Adipose tissue (tissue), 3 donors: ENCODE results near the gene HSPG2. TPM values are rescaled to one million over a fixed set of nuclear protein-coding genes. Genes with fewer than 3 reads are reported as not detected.
"Not testable (repeated sequence)": the region's sequence is repeated elsewhere in the genome, so short reads cannot be mapped to it uniquely, and the experiment has no call there.

Source experiments
- H3K27ac ChIP-seq: one replicate; pipeline ENCODE4 v1.5.1; 2013; ENCODE audit warnings: low read depth, low read length
- WGBS, 3 donors: extraction: QIAGEN DNeasy Blood & Tissue Kit; methylation state at CpG; one replicate each; pipeline ENCODE4 v1.1.7; 2013; 5-methylcytosine and 5-hydroxymethylcytosine counted together
- polyA plus RNA-seq, 3 donors: library from polyadenylated mRNA; stranded (reverse); fragments of 200-250 nt; gene quantifications; one replicate each; pipeline ENCODE4 v1.2.3, GENCODE V29; 2013
- donor health status: healthy with polysubstance abuse.
- donor health status: Bipolar disorder and iron deficiency.
- donor health status: healthy.

The HSPG2 gene
- polyA plus RNA-seq, 3 donors: 34.7 to 225 (median 214) TPM

- H3K27ac ChIP-seq: no peak overlapping the region
- 91 to 93% (median 91%) methylated on average over 27 to 28 of the region's 28 CpGs for WGBS, 3 donors
Measured at GRCh38 chr1:21828506-21829210, 108.5 kb downstream of the HSPG2 start.

- WGBS, 3 donors: 87 to 95% (median 92%) methylated on average over 12 to 13 of the region's 13 CpGs
- no peak overlapping the region for H3K27ac ChIP-seq
Measured at GRCh38 chr1:21828075-21828474, 109.0 kb downstream of the HSPG2 start.

- WGBS, 3 donors: 90 to 97% (median 91%) methylated on average over 5 of the region's 5 CpGs
- no peak overlapping the region for H3K27ac ChIP-seq
Measured at GRCh38 chr1:21827141-21827679, 109.9 kb downstream of the HSPG2 start.

DNA sequence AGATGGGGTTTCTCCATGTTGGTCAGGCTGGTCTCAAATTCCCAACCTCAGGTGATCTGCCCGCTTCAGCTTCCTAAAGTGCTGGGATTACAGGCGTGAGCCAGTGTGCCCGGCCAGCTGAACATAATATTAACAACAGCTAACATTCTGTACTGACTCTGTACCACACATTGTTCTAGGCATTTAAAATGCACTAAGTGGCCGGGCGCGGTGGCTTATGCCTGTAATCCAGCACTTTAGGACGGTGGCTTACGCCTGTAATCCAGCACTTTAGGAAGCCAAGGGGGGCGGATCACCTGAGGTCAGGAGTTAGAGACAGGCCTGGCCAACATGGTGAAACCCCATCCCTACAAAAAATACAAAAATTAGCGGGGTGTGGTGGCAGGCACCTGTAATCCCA lies 110.4 kb downstream of the HSPG2 start:
- not testable (repeated sequence) for H3K27ac ChIP-seq
- WGBS, 3 donors: 94 to 95% (median 94%) methylated on average over 10 of the region's 10 CpGs

- WGBS, 3 donors: 91 to 95% (median 92%) methylated on average over 7 of the region's 7 CpGs
Measured at GRCh38 chr1:21825393-21825792, 111.7 kb downstream of the HSPG2 start.

DNA sequence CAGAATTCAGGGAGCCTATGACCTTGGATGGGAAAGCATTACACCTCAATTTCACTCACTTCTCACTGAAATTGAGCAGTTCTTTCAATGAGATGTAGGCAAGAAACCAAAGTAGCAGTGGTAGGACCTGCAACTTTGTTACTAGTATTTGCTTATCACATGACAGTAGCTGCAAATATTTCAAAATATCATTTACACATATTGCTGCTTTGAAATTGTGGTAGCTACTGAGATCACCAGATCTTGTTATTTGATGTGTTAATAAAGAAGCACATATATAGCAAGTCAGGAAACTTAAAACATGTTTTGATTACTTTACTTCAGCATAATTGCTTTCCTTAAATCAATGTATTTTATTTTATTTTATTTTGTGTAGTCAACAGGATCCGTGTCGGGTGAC lies 112.2 kb downstream of the HSPG2 start:
- no peak overlapping the region for H3K27ac ChIP-seq
- 85 to 97% (median 86%) methylated on average over 2 of the region's 2 CpGs for WGBS, 3 donors

More at GRCh38 chr1:21825393-21825792, 111.7 kb downstream of the HSPG2 start:
- no peak overlapping the region for H3K27ac ChIP-seq

GRCh38 chr1:21823980-21824702 lies 113.0 kb downstream of the HSPG2 start:
- 80 to 91% (median 80%) methylated on average over 21 to 22 of the region's 22 CpGs for WGBS, 3 donors
- H3K27ac ChIP-seq: no peak overlapping the region

- no peak overlapping the region for H3K27ac ChIP-seq
- 75 to 87% (median 79%) methylated on average over 41 to 44 of the region's 44 CpGs for WGBS, 3 donors
Measured at GRCh38 chr1:21823206-21823979, 113.7 kb downstream of the HSPG2 start.

DNA sequence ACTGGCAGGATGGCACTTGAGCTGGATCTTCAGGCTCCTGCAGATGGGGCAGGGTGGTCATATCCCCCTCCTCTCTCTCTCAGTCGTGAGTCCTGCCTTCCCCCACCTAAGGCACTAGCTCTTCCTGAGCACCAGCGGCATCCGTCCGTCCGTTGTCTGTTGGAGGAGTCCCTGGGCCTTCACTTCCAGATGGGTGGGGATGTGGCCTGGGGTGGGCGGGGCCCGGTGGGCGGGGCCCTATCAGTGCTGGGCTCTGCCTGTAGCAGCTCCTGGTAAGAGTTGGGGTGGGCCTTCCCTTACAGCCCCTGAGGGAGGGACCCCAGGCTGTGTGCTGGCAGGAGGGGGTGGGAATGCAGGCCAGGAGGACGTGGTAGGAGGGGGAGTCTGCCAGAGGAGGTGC lies 114.8 kb downstream of the HSPG2 start:
- no peak overlapping the region for H3K27ac ChIP-seq
- WGBS, 3 donors: 47 to 70% (median 48%) methylated on average over 8 to 9 of the region's 9 CpGs

DNA sequence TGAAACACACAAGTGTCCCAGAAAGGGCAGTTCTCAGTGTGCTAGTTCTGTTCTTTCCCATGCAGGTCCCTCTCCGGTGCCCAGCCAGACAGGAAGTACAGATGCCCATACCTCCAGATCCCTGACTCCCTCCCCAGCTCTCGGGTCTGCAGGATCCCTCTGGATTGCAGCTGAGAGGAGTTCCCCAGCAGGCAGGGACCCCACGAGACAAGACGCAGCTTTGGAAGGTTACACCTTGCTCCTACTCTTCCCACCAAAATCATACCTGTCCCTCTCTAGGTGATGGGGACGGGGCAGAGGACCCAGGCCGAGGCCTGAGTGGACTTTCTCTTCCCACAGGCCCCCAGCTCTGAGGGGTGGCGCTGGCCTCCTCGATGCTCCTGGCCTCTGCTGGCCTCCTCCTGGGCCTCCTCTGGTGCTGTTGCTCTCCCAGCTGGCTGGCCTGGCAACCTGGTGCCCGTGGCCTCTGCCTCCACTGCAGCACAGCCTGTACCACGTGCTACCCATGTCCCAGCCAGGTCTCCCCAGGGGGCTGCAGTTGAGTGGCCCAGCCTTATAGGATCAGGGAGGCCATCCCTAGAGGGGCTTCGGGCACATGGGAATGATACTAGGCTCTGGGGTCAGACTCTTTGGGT lies 115.6 kb downstream of the HSPG2 start:
- H3K27ac ChIP-seq: no peak overlapping the region
- WGBS, 3 donors: 87 to 91% (median 90%) methylated on average over 11 of the region's 11 CpGs

DNA sequence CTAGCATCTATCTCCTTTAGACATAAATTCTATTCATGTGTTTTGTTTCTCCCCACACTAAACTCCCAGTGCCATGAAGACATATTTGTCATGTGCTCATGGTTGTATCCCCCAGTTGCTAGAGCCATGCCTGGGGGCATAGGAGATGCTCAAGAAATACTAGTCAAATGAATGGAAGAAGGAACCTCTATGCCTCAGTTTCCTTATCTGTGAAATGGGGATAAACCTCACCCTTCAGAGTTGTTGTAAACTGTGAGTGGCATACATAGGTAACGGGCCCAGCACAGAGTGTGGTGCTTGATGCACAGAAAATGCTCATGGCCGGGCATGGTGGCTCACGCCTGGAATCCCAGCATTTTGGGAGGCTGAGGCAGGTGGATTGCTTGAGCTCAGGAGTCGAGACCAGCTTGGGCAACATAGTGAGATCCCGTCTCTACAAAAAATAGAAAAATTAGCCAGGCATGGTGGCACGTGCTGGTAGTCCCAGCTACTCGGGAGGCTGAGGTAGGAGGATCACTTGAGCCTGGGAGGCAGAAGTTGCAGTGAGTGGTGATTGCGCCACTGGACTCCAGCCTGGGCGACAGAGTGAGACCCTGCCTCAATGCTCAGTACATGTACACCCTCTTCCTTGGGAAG lies 116.4 kb downstream of the HSPG2 start:
- 95 to 96% (median 95%) methylated on average over 9 of the region's 9 CpGs for WGBS, 3 donors
- no peak overlapping the region for H3K27ac ChIP-seq

- H3K27ac ChIP-seq: no peak overlapping the region
- WGBS, 3 donors: 23 to 38% (median 26%) methylated on average over 6 to 9 of the region's 10 CpGs
Measured at GRCh38 chr1:21818656-21819055, 118.5 kb downstream of the HSPG2 start.

- 75 to 87% (median 78%) methylated on average over 8 of the region's 8 CpGs for WGBS, 3 donors
Measured at GRCh38 chr1:21816602-21817302, 120.4 kb downstream of the HSPG2 start.

GRCh38 chr1:21815724-21816321 lies 121.3 kb downstream of the HSPG2 start:
- WGBS, 3 donors: 45 to 86% (median 46%) methylated on average over 12 of the region's 12 CpGs
- no peak overlapping the region for H3K27ac ChIP-seq

More at GRCh38 chr1:21816602-21817302, 120.4 kb downstream of the HSPG2 start:
- H3K27ac ChIP-seq: no peak overlapping the region

DNA sequence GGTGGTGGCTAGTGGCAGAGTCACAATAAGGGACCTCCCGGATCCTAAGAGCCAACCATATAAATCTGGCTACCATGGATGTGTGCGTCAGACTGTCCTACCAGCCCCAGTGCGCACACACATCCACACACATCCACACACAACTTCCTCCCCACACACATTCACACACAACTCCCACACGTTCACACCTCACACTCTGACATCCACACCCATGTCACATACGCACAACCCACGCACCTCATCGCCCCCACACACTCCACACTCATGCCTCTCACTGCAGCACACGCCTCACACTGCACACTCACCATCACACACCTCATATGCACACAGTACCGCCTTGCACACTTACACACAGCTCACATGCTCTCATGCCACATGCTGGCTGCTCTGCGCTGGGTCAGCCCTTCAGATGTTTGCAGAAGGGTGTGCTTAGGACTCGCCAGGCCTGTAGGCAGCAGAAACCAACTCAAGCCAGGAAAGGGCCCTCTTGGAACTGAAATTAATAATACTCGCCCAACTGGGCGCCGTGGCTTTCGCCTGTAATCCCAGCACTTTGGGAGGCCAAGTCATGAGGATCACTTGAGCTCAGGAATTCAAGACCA lies 122.0 kb downstream of the HSPG2 start:
- no peak overlapping the region for H3K27ac ChIP-seq
- WGBS, 3 donors: 88 to 95% (median 93%) methylated on average over 15 of the region's 15 CpGs

- no peak overlapping the region for H3K27ac ChIP-seq
- WGBS, 3 donors: 15 to 17% (median 15%) methylated on average over 50 to 65 of the region's 65 CpGs
Measured at GRCh38 chr1:21814241-21814918, 122.7 kb downstream of the HSPG2 start.
